ENCODE data around the gene TRRAP. TPM values are rescaled to one million over a fixed set of nuclear protein-coding genes. Genes with fewer than 3 reads are reported as not detected.

TRRAP gene
- total RNA-seq, 1 experiment from 2014 or later: 55.4 TPM

DNA sequence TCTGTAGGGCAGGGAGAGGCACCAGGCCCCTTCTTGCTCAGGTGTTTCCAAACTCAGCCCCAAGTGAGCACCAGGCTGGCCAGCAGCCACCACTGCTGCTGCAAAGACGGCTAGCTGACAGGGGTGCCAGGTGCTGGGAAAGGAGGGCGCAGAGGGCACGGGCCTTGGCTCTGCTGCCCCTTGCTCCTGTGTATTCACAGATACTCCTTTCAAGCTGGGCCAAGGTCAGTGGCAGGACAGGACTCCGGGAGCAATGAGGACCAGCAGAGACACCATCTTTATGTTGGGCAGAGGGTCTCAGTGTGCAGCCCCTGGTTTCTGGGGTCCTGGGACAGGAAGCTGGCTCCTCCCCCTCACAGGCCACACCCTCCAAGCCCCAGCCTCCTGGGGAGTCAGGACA, 155.4 kb downstream of the TRRAP start:
- Mint-ChIP-seq H3K27me3 (ENCODE audit: insufficient read depth, unreplicated experiment) (no peaks in the 10 kb centered on the region), H3K4me3 (ENCODE audit: unreplicated experiment) (no peak overlapping the region), H3K27ac (ENCODE audit: unreplicated experiment) (no peak overlapping the region), H3K9me3 (ENCODE audit: unreplicated experiment) (no peaks in the 10 kb centered on the region), H3K36me3 (ENCODE audit: insufficient read depth, unreplicated experiment) (peaks cover 95% of the 10 kb centered on the region), H3K4me1 (ENCODE audit: low read depth, unreplicated experiment) (peaks cover 10% of the 10 kb centered on the region)
- BruUV-seq (replicated peaks): no TSS peak
- H3K27me3 ChIP-seq (replicated peaks; ENCODE audit: control insufficient read depth, insufficient read depth, low read length): no peaks in the 10 kb centered on the region
- no peak for DNase-seq
- intact Hi-C loops (cut with micrococcal nuclease; ENCODE audit: unreplicated experiment): no loop called here
- H3K4me3 ChIP-seq (ENCODE audit: low read depth, low read length): no peak overlapping the region
- H3K36me3 ChIP-seq (ENCODE audit: control insufficient read depth, insufficient read depth, low read length): peaks cover 11% of the 10 kb centered on the region
- TF ChIP-seq, protein P1, sequence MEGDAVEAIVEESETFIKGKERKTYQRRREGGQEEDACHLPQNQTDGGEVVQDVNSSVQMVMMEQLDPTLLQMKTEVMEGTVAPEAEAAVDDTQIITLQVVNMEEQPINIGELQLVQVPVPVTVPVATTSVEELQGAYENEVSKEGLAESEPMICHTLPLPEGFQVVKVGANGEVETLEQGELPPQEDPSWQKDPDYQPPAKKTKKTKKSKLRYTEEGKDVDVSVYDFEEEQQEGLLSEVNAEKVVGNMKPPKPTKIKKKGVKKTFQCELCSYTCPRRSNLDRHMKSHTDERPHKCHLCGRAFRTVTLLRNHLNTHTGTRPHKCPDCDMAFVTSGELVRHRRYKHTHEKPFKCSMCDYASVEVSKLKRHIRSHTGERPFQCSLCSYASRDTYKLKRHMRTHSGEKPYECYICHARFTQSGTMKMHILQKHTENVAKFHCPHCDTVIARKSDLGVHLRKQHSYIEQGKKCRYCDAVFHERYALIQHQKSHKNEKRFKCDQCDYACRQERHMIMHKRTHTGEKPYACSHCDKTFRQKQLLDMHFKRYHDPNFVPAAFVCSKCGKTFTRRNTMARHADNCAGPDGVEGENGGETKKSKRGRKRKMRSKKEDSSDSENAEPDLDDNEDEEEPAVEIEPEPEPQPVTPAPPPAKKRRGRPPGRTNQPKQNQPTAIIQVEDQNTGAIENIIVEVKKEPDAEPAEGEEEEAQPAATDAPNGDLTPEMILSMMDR (IDR thresholded peaks at IDR 0.05; ENCODE audit: insufficient read depth in 1 of 2, low read depth in 1 of 2, low read length in 1 of 2, severe bottlenecking in 1 of 2, unreplicated experiment in 1 of 2): no peak
- CTCF ChIA-PET: no interaction called here
- POLR2A ChIA-PET: no interaction called here
- H3K9me3 ChIP-seq: no peaks in the 10 kb centered on the region
- H3K4me1 ChIP-seq: peaks cover 13% of the 10 kb centered on the region; the same call in 1 of the 2 replicates

DNA sequence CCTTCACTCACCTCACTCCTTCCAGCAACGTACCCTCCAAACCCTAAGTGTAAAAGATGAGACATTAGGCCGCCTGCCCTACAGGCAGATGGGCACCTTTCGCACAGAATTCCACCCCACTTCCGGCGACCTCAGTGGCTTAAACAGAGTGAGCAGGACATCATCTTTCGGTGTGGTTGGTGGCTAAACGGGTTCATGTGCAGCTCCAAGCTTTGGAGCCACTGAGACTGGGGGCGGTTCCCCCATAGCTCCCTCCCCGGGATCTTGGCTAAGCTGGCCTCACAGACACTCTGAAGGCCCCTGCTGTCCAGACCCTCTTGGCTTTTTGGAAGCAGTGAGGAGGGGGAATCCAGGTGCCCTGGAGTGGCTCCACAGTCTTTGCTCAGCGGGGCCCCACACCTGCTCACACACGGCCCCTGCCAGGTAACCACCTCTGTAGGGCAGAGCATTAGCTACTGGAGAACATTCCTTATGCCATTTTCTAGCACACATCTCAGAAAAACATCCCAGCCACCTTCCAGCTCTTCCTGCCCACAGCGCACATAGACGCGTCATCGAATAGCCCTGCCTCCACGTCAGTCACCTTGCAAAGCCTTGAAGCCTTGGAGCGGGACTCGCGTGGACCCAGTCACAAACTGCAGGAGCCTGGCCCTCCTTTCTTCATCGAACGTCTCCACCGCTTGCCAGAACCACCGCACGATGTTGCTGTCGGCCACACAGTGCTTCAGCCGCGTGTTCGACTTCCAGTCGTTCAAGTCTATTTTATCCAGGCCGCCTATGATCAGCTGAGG, 156.8 kb downstream of the TRRAP start:
- no peak overlapping the region for H3K4me3 Mint-ChIP-seq (ENCODE audit: unreplicated experiment)
- Histone ChIP-seq H3K36me3 (ENCODE audit: control insufficient read depth, insufficient read depth, low read length) (peaks cover 11% of the 10 kb centered on the region), H3K9me3 (no peaks in the 10 kb centered on the region), H3K4me1 (peaks cover 8% of the 10 kb centered on the region; the same call in 1 of the 2 replicates), H3K27me3 (replicated peaks; ENCODE audit: control insufficient read depth, insufficient read depth, low read length) (no peaks in the 10 kb centered on the region), H3K4me3 (ENCODE audit: low read depth, low read length) (no peak overlapping the region)
- TF ChIP-seq, protein P1 (IDR thresholded peaks at IDR 0.05; ENCODE audit: insufficient read depth in 1 of 2, low read depth in 1 of 2, low read length in 1 of 2, severe bottlenecking in 1 of 2, unreplicated experiment in 1 of 2): no peak
- intact Hi-C loops (cut with micrococcal nuclease; ENCODE audit: unreplicated experiment): no loop called here
- no peaks in the 10 kb centered on the region for H3K27me3 Mint-ChIP-seq (ENCODE audit: insufficient read depth, unreplicated experiment)
- H3K36me3 Mint-ChIP-seq (ENCODE audit: insufficient read depth, unreplicated experiment): peaks cover 92% of the 10 kb centered on the region
- H3K4me1 Mint-ChIP-seq (ENCODE audit: low read depth, unreplicated experiment): peaks cover 14% of the 10 kb centered on the region
- no peaks in the 10 kb centered on the region for H3K9me3 Mint-ChIP-seq (ENCODE audit: unreplicated experiment)
- ChIA-PET CTCF (no interaction called here), POLR2A (no interaction called here)
- DNase-seq: no peak
- H3K27ac Mint-ChIP-seq (ENCODE audit: unreplicated experiment): no peak overlapping the region
- BruUV-seq (replicated peaks): no TSS peak

DNA sequence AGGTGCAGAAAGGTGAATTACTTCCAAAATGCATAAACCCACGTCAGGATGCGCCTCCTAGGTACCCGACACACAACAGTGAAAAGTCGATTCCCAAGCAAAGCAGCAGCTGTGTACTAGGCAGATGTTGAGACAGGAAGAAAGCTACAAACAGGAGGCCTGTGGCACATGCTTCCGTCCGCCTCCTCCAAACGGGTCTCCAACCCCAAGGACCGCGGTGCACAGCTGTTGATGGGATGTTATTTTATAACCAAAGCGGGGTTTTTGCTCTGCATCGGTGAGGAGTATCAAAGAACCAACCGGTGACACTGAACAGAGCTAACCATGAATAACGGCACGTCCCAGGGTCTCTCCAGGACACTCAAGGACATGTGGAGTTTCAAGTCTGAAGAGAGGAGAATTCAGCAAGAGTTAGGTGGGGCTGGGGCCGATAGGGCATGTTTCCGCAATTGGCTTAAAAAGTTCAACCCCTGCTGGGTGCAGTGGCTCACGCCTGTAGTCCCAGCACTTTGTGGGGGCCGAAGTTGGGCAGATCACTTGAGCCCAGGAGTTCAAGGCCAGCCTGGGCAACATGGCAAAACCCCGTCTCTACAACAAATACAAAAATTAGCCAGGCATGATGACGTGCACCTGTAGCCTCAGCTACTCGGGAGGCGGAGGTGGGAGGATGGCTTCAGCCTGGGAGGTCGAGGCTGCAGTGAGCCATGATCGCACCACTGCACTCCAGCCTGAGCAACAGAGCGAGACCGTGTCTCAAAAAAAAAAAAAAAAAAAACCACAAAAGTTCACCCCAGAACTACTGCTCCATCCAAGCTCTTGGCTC, 157.6 kb downstream of the TRRAP start:
- Histone ChIP-seq H3K36me3 (ENCODE audit: control insufficient read depth, insufficient read depth, low read length) (peaks cover 6% of the 10 kb centered on the region), H3K4me1 (peaks cover under 1% of the 10 kb centered on the region; the same call in 1 of the 2 replicates), H3K9me3 (no peaks in the 10 kb centered on the region), H3K27me3 (replicated peaks; ENCODE audit: control insufficient read depth, insufficient read depth, low read length) (no peaks in the 10 kb centered on the region), H3K4me3 (ENCODE audit: low read depth, low read length) (no peak overlapping the region)
- ChIA-PET CTCF (interaction anchor here (0.6 to 1.0 kb wide), 4 partner anchors 8 to 325 kb away, joined by 3 to 5 read pairs (median 4); no protein-coding TSS in a partner anchor), POLR2A (no interaction called here)
- no peak for DNase-seq
- H3K27ac Mint-ChIP-seq (ENCODE audit: unreplicated experiment): no peak overlapping the region
- intact Hi-C loops (cut with micrococcal nuclease; ENCODE audit: unreplicated experiment): no loop called here
- H3K9me3 Mint-ChIP-seq (ENCODE audit: unreplicated experiment): no peaks in the 10 kb centered on the region
- no peaks in the 10 kb centered on the region for H3K27me3 Mint-ChIP-seq (ENCODE audit: insufficient read depth, unreplicated experiment)
- peaks cover 13% of the 10 kb centered on the region for H3K4me1 Mint-ChIP-seq (ENCODE audit: low read depth, unreplicated experiment)
- BruUV-seq (replicated peaks): no TSS peak
- H3K4me3 Mint-ChIP-seq (ENCODE audit: unreplicated experiment): no peak overlapping the region
- TF ChIP-seq, protein P1 (IDR thresholded peaks at IDR 0.05; ENCODE audit: insufficient read depth in 1 of 2, low read depth in 1 of 2, low read length in 1 of 2, severe bottlenecking in 1 of 2, unreplicated experiment in 1 of 2): no peak
- H3K36me3 Mint-ChIP-seq (ENCODE audit: insufficient read depth, unreplicated experiment): peaks cover 92% of the 10 kb centered on the region
